Keratinocyte (primary cell): ENCODE results near the gene ZNF688.

Source experiments
- CTCF ChIP-seq, 3 experiments: IDR thresholded peaks in 1 of 3; conservative IDR thresholded peaks in 1 of 3; optimal IDR thresholded peaks in 1 of 3; 2 replicates in 2 of 3; 3 replicates in 1 of 3; pipeline versions ENCODE3 to v1.5.1; 2011; ENCODE audit warnings: low read length in 3 of 3, mild to moderate bottlenecking in 3 of 3, moderate library complexity in 2 of 3, control low read depth in 1 of 3, inconsistent platforms in 1 of 3; ENCODE audit not compliant: insufficient read depth in 2 of 3; ENCODE audit errors: extremely low read depth in 1 of 3
- EZH2 ChIP-seq: IDR thresholded peaks from one replicate; pipeline ENCODE4 v1.6.1; 2012; ENCODE audit warnings: inconsistent platforms, mild to moderate bottlenecking, low read length, moderate library complexity

GRCh38 chr16:30555315-30556124, 16.0 kb downstream of the ZNF688 start:
- TF ChIP-seq CTCF (optimal IDR thresholded peaks at IDR 0.05 in 1 of 3, IDR thresholded peaks at IDR 0.05 in 1 of 3, conservative IDR thresholded peaks at IDR 0.05 in 1 of 3; ENCODE audit: extremely low read depth in 1 of 3, insufficient read depth in 2 of 3, low read length in 3 of 3) (no peak), EZH2 (no peak)
